Coronary artery (tissue), 2 donors: Measurements from ENCODE around the gene NDUFC2.
"Not testable (repeated sequence)": the region's sequence is repeated elsewhere in the genome, so short reads cannot be mapped to it uniquely, and the experiment has no call there.

ENCODE experiments used
- DNase-seq: peaks from one replicate; pipeline ENCODE4 v3.0.0-alpha.2; 2017; ENCODE audit warnings: low spot score
- H3K27ac ChIP-seq, 2 donors: fragments of 200-600 bp; sonication (generic); one replicate each; pipeline ENCODE4 v1.5.1; 2016 to 2019
- H3K4me3 ChIP-seq: fragments of 200-600 bp; sonication (generic); 2 replicates; pipeline ENCODE4 v1.5.1; 2016; ENCODE audit warnings: mild to moderate bottlenecking, moderate library complexity
- TF ChIP-seq, protein P1 (sequence below): fragments of 200-600 bp; sonication (generic); IDR thresholded peaks from one replicate; pipeline ENCODE4 v1.5.1; 2019; ENCODE audit warnings: antibody characterized with exemption

The NDUFC2 gene

DNA sequence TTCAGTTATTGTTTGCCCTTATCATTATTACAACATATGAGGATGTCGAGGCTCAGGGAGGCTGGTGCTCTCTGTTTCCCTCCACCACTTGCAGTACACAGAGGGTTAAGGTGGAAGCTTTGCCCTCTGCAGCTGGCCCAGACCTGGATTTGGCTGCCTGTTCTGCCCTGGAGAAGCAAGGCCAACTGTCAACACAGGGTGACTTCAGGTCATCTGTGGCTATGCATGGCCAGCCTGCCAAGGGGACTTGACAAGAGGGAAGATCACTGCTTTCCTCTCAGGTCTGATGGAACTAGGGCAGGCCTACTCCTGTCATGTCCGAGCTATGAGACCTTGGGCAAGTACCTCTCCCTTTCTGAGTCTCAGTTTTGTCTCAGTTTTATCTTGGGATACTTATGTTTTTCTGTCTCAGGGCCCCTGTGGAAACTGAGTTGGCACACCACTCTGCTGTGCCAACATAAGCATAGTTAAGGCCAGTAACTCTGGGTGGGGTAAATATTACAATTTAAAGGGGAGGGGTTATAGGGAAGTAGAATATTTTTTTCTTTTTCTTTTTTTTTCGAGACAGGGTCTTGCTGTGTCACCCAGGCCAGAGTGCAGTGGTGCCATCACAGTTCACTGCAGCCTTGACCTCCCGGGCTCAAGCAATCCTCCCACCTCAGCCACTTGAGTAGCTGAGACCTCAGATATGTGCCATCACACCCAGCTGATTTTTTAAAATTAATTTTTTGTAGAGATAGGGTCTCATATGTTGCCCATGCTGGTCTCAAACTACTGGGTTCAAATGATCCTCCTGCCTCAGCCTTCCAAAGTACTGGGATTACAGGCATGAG is 18.4 kb downstream of the NDUFC2 start:
- H3K27ac ChIP-seq, result peak overlapping the region in 1 of 2 donors; percentile 69
- DNase-seq, result no peak

DNA sequence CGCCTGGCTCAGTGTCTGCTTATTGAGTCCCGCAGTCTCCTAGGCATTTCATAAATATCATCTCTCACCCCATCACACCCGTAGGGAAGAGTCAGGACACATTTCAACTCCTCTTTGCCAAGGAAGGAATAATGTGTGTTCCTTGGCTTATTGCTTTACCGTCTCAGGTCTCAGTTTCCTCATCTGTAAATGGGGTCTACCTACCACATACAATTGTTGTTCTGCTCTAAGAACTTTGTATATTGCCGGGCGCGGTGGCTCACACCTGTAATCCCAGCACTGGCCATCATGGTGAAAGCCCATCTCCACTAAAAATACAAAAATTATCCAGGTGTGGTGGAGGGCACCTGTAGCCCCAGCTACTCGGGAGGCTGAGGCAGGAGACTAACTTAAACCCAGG is 19.1 kb downstream of the NDUFC2 start:
- DNase-seq, result no peak
- no peak overlapping the region for H3K4me3 ChIP-seq
- TF ChIP-seq, protein P1, sequence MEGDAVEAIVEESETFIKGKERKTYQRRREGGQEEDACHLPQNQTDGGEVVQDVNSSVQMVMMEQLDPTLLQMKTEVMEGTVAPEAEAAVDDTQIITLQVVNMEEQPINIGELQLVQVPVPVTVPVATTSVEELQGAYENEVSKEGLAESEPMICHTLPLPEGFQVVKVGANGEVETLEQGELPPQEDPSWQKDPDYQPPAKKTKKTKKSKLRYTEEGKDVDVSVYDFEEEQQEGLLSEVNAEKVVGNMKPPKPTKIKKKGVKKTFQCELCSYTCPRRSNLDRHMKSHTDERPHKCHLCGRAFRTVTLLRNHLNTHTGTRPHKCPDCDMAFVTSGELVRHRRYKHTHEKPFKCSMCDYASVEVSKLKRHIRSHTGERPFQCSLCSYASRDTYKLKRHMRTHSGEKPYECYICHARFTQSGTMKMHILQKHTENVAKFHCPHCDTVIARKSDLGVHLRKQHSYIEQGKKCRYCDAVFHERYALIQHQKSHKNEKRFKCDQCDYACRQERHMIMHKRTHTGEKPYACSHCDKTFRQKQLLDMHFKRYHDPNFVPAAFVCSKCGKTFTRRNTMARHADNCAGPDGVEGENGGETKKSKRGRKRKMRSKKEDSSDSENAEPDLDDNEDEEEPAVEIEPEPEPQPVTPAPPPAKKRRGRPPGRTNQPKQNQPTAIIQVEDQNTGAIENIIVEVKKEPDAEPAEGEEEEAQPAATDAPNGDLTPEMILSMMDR, result no peak
- no peak overlapping the region for H3K27ac ChIP-seq

More for the DNA sequence above, 18.4 kb downstream of the NDUFC2 start:
- TF ChIP-seq, protein P1, result no peak
- no peak overlapping the region for H3K4me3 ChIP-seq

DNA sequence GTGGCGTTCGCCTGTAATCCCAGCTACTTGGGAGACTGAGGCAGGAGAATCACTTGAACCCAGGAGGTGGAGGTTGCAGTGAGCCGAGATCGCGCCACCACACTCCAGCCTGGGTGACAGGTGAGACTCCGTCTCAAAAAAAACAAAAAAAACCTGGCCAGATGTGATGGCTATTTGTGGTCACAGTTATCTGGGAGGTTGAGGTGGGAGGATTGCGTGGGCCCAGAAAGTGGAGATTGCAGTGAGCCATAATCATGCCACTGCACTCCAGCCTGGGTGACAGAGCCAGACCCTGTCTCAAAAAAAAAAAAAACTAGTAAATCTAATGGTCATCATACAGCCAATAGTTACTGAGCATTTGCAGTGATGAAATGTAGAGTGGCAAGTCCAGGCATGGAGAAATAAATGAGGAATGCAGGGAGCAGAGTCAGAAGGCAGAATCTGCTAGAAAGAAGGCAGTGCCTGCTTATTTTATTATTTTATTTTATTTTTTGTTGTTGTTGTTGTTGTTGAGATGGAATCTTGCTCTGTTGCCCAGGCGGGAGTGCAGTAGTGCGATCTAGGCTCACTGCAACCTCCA is 19.8 kb downstream of the NDUFC2 start:
- not testable (repeated sequence) for H3K27ac ChIP-seq, DNase-seq, H3K4me3 ChIP-seq

DNA sequence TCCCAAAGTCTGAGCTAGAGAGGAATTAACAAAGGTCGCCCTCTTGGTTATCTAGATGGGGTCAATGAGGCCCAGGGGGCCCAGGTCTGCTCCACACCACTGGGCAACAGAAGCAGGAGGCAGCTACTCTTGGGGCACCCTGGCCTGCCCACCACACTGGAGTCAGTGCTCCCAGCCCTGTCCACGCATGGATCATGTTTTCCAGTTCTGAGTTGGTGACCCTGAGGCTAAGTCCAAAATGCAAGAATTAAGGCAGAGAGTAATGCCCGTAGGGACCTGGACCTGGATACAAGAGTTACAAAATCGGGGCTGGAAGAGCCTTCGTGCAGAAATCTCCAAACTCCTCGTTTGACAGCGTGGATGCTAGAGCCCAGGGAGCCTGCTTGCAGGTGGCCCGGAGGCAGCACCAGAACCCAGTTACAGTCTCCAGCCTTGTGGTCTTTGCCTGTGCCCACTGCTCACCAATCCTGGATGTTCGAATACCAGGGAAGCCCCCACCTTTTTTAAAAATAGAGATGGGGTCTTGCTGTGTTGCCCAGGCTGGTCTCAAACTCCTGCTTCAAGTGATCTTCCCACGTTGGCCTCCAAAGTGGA is 22.1 kb downstream of the NDUFC2 start:
- H3K4me3 ChIP-seq, result no peak overlapping the region
- no peak overlapping the region for H3K27ac ChIP-seq
- TF ChIP-seq, protein P1, result no peak
- no peak for DNase-seq

DNA sequence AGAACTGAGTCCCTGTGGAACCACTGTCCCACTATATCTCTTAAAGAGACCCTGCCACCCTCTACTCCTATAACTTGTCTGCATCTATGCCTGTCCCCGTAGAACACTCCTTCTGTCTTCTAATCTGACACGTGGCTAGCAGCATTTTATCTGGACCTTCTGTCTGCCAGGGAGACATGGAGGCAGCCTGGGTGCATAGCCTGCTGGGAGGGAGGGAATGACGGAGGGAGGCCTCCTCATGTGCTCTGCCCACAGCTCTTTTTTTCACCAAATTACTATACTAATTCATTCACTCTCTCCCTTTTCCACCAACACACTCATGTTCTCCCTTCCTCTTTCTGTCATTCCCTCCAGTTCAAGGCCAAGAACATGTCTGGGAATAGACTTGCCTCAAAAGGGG is 23.6 kb downstream of the NDUFC2 start:
- TF ChIP-seq, protein P1, result no peak
- no peak for DNase-seq
- Histone ChIP-seq H3K4me3 (no peak overlapping the region), H3K27ac (no peak overlapping the region)

DNA sequence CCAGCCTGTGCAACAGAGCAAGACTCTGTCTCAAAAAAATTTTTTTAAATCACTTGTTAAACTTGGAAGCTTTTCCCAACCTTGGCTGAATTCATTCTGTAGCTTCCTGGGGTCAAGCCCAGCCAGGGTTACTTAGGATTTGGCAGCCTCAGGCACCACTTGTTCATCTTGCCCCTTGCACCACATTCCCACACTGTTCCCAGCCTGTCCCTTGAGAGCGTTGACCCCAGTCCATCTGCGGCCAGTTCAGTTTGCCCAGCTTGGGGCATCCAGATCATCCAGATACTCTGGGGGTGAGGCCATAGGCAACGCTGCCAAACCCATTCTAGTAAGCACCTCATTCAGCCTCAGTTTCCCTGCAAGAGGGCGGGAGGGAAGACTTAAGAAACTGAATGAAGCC is 24.7 kb downstream of the NDUFC2 start:
- no peak for DNase-seq
- no peak overlapping the region for H3K27ac ChIP-seq
- no peak overlapping the region for H3K4me3 ChIP-seq
- TF ChIP-seq, protein P1, result no peak

DNA sequence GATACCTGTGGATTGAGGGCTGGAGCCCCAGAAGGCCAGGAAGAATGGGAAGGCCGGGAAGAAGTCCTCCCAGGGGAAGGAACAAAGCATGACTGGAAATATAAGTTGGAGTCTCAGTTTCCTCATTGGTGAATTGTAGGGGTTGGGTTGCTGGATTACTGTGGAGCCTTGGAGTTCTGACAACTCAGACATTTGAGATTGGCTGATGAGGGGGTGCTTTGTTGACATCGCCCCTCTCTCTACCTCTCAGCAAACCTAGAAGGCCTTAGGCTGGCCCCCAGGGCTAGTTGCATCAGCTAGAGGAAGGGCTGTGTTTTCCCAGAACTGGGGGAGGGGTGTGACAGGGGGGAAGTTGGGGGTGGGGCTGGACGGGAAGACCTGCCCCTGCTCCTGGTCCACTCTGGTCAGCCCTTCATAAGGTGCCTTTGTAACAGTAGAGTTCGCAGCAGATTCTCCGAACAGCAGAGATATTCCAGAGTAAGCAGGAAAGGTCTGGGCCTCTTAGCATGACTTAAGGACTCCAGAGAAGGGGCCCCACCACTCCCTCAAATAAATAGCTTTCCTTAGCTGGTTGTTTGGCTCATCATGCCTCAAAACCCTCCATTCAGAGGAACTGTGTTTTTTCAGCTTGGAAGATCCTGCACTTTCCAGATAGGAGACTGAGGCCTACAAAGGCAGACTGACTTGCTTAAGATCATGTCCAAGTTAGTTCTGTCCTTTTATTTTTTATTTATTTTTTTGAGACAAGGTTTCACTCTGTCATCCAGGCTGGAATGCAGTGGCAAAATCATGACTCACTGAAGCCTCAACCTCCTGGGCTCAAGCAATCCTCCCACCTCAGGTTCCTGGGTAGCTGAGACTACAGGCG is 28.5 kb downstream of the NDUFC2 start:
- no peak overlapping the region for H3K4me3 ChIP-seq
- H3K27ac ChIP-seq, result peak overlapping the region in 1 of 2 donors; percentile 11
- no peak for DNase-seq
- TF ChIP-seq, protein P1, result no peak
